ENCODE data around the gene ORC6.

ORC6 gene

GRCh38 chr16:46701615-46702014 lies 12.2 kb downstream of the ORC6 start:
- no peak for DNase-seq (ENCODE audit: low read depth)

- DNase-seq (ENCODE audit: low read depth), result no peak
These were observed 12.6 kb downstream of the ORC6 start for GRCh38 chr16:46702030-46702429.

GRCh38 chr16:46706642-46707041 lies 17.2 kb downstream of the ORC6 start:
- no peak for DNase-seq (ENCODE audit: low read depth)

GRCh38 chr16:46709469-46710005 lies 20.1 kb downstream of the ORC6 start:
- no peak for DNase-seq (ENCODE audit: low read depth)

GRCh38 chr16:46711106-46712058 lies 21.9 kb downstream of the ORC6 start:
- no peak for DNase-seq (ENCODE audit: low read depth)

GRCh38 chr16:46712911-46713310 lies 23.5 kb downstream of the ORC6 start:
- DNase-seq (ENCODE audit: low read depth), result no peak

GRCh38 chr16:46713634-46714033 lies 24.2 kb downstream of the ORC6 start:
- DNase-seq (ENCODE audit: low read depth), result no peak

GRCh38 chr16:46714797-46715591 lies 25.5 kb downstream of the ORC6 start:
- no peak for DNase-seq (ENCODE audit: low read depth)

- DNase-seq (ENCODE audit: low read depth), result no peak
These were observed 26.4 kb downstream of the ORC6 start for GRCh38 chr16:46715769-46716305.

GRCh38 chr16:46717692-46718091 lies 28.2 kb downstream of the ORC6 start:
- no peak for DNase-seq (ENCODE audit: low read depth)

GRCh38 chr16:46718214-46718613 lies 28.8 kb downstream of the ORC6 start:
- no peak for DNase-seq (ENCODE audit: low read depth)

- DNase-seq (ENCODE audit: low read depth), result no peak
These were observed 30.1 kb downstream of the ORC6 start for GRCh38 chr16:46719528-46719927.

- no peak for DNase-seq (ENCODE audit: low read depth)
These were observed 31.2 kb downstream of the ORC6 start for GRCh38 chr16:46720619-46721018.

- DNase-seq (ENCODE audit: low read depth), result no peak
These were observed 32.4 kb downstream of the ORC6 start for GRCh38 chr16:46721885-46722284.

- no peak for DNase-seq (ENCODE audit: low read depth)
These were observed 37.7 kb downstream of the ORC6 start for GRCh38 chr16:46727184-46727583.

GRCh38 chr16:46727630-46728029 lies 38.2 kb downstream of the ORC6 start:
- DNase-seq (ENCODE audit: low read depth), result no peak

- DNase-seq (ENCODE audit: low read depth), result no peak
These were observed 39.3 kb downstream of the ORC6 start for GRCh38 chr16:46728806-46729205.

GRCh38 chr16:46729326-46729995 lies 40.0 kb downstream of the ORC6 start:
- no peak for DNase-seq (ENCODE audit: low read depth)

- DNase-seq (ENCODE audit: low read depth), result no peak
These were observed 40.7 kb downstream of the ORC6 start for GRCh38 chr16:46730126-46730525.

- no peak for DNase-seq (ENCODE audit: low read depth)
These were observed 41.6 kb downstream of the ORC6 start for GRCh38 chr16:46730801-46731690.
